ENCODE measurements around the gene MAP7. TPM values are rescaled to one million over a fixed set of nuclear protein-coding genes. Genes with fewer than 3 reads are reported as not detected.

Gene MAP7
- total and polyA plus RNA-seq, 4 donors, result 3.2 to 17.5 (median 8.3) TPM

GRCh38 chr6:136359851-136360250, 190.4 kb downstream of the MAP7 start:
- Histone ChIP-seq H3K9me3 (ENCODE audit: control insufficient read depth in 4 of 4, low read length in 3 of 4) (no peaks in the 10 kb centered on the region), H3K4me1 (ENCODE audit: control insufficient read depth in 4 of 4, insufficient read depth in 4 of 4, low read length in 3 of 4) (no peaks in the 10 kb centered on the region), H3K27me3 (ENCODE audit: control insufficient read depth in 4 of 4, insufficient read depth in 4 of 4, low read length in 3 of 4) (no peaks in the 10 kb centered on the region), H3K9ac (ENCODE audit: low read depth in 1 of 2, low read length in 2 of 2) (no peak overlapping the region), H3K36me3 (ENCODE audit: control insufficient read depth in 4 of 4, insufficient read depth in 3 of 4, low read depth in 1 of 4, low read length in 3 of 4) (peaks cover 6 to 31% (median 18%) of the 10 kb centered on the region in 4 donors), H3K27ac (ENCODE audit: low read depth in 1 of 2, low read length in 2 of 2) (no peak overlapping the region), H3K4me3 (ENCODE audit: low read depth in 1 of 3, low read length in 3 of 3) (no peak overlapping the region)
- DNase-seq (ENCODE audit: low spot score), result no peak
- no peak for TF ChIP-seq HNF4G (IDR thresholded peaks at IDR 0.05)
- TF ChIP-seq, protein P1, sequence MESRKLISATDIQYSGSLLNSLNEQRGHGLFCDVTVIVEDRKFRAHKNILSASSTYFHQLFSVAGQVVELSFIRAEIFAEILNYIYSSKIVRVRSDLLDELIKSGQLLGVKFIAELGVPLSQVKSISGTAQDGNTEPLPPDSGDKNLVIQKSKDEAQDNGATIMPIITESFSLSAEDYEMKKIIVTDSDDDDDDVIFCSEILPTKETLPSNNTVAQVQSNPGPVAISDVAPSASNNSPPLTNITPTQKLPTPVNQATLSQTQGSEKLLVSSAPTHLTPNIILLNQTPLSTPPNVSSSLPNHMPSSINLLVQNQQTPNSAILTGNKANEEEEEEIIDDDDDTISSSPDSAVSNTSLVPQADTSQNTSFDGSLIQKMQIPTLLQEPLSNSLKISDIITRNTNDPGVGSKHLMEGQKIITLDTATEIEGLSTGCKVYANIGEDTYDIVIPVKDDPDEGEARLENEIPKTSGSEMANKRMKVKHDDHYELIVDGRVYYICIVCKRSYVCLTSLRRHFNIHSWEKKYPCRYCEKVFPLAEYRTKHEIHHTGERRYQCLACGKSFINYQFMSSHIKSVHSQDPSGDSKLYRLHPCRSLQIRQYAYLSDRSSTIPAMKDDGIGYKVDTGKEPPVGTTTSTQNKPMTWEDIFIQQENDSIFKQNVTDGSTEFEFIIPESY (IDR thresholded peaks at IDR 0.05), result no peak
- TF ChIP-seq TAF1 (conservative IDR thresholded peaks at IDR 0.05), result no peak
- WGBS, result 88% methylated on average over 6 of the region's 6 CpGs

DNA sequence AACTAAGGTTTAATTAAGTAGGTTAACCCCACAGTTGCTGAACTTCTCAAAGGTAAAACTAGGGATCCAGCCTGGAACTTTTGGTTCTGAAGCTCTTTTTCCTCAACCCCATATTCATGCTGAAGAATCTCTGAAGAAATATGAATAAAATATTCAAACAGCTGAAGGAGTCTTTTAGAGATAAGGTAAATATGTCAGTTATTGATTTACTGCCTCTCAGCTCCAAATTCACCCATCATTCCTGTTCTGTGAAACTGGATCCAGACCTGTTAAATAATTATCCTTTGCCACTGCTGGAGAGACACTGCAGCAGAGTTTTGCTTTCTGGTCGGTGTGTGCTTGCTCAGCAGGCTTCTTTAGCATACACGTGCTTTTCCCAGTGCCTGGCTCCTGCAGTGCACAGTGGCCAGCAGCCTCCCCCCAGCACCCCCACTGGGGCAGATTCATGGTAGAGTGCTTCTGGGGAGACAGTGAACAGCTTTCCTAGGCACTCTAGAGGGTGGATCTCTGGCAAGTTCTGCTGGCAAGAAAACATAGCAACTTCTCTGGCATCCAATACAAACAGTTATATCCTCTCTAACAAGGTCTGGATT, 198.6 kb downstream of the MAP7 start:
- Histone ChIP-seq H3K4me3 (ENCODE audit: low read depth in 1 of 3, low read length in 3 of 3) (no peak overlapping the region), H3K27ac (ENCODE audit: low read depth in 1 of 2, low read length in 2 of 2) (no peak overlapping the region), H3K27me3 (ENCODE audit: control insufficient read depth in 4 of 4, insufficient read depth in 4 of 4, low read length in 3 of 4) (no peaks in the 10 kb centered on the region), H3K4me1 (ENCODE audit: control insufficient read depth in 4 of 4, insufficient read depth in 4 of 4, low read length in 3 of 4) (no peaks in the 10 kb centered on the region), H3K9ac (ENCODE audit: low read depth in 1 of 2, low read length in 2 of 2) (no peak overlapping the region), H3K9me3 (ENCODE audit: control insufficient read depth in 4 of 4, low read length in 3 of 4) (no peaks in the 10 kb centered on the region), H3K36me3 (ENCODE audit: control insufficient read depth in 4 of 4, insufficient read depth in 3 of 4, low read depth in 1 of 4, low read length in 3 of 4) (peaks cover 2 to 10% (median 5%) of the 10 kb centered on the region in 4 donors)
- 40% methylated on average over 2 of the region's 2 CpGs for WGBS
- no peak for TF ChIP-seq EGR1 (IDR thresholded peaks at IDR 0.05; ENCODE audit: low read depth in 2 of 2)
- TF ChIP-seq, protein P2, sequence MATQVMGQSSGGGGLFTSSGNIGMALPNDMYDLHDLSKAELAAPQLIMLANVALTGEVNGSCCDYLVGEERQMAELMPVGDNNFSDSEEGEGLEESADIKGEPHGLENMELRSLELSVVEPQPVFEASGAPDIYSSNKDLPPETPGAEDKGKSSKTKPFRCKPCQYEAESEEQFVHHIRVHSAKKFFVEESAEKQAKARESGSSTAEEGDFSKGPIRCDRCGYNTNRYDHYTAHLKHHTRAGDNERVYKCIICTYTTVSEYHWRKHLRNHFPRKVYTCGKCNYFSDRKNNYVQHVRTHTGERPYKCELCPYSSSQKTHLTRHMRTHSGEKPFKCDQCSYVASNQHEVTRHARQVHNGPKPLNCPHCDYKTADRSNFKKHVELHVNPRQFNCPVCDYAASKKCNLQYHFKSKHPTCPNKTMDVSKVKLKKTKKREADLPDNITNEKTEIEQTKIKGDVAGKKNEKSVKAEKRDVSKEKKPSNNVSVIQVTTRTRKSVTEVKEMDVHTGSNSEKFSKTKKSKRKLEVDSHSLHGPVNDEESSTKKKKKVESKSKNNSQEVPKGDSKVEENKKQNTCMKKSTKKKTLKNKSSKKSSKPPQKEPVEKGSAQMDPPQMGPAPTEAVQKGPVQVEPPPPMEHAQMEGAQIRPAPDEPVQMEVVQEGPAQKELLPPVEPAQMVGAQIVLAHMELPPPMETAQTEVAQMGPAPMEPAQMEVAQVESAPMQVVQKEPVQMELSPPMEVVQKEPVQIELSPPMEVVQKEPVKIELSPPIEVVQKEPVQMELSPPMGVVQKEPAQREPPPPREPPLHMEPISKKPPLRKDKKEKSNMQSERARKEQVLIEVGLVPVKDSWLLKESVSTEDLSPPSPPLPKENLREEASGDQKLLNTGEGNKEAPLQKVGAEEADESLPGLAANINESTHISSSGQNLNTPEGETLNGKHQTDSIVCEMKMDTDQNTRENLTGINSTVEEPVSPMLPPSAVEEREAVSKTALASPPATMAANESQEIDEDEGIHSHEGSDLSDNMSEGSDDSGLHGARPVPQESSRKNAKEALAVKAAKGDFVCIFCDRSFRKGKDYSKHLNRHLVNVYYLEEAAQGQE (IDR thresholded peaks at IDR 0.05), result no peak
- TF ChIP-seq HNF4A (conservative IDR thresholded peaks at IDR 0.05), result no peak
- no peak for TF ChIP-seq RAD21 (IDR thresholded peaks at IDR 0.05)
- TF ChIP-seq HNF4G (IDR thresholded peaks at IDR 0.05), result no peak
- TF ChIP-seq TAF1 (conservative IDR thresholded peaks at IDR 0.05), result no peak
- TF ChIP-seq, protein P3, sequence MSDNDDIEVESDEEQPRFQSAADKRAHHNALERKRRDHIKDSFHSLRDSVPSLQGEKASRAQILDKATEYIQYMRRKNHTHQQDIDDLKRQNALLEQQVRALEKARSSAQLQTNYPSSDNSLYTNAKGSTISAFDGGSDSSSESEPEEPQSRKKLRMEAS (IDR thresholded peaks at IDR 0.05), result no peak
- no peak for TF ChIP-seq FOXA2 (IDR thresholded peaks at IDR 0.05)
- no peak for TF ChIP-seq FOXA1 (IDR thresholded peaks at IDR 0.05)
- TF ChIP-seq RXRA (IDR thresholded peaks at IDR 0.05), result no peak
- TF ChIP-seq, protein P1 (IDR thresholded peaks at IDR 0.05), result no peak
- no peak for TF ChIP-seq CTCF (IDR thresholded peaks at IDR 0.05; ENCODE audit: low read depth, low read length, missing input control)
- TF ChIP-seq YY1 (IDR thresholded peaks at IDR 0.05), result no peak
- TF ChIP-seq GABPA (IDR thresholded peaks at IDR 0.05 in 1 of 2, conservative IDR thresholded peaks at IDR 0.05 in 1 of 2), result no peak
- TF ChIP-seq, protein P4, sequence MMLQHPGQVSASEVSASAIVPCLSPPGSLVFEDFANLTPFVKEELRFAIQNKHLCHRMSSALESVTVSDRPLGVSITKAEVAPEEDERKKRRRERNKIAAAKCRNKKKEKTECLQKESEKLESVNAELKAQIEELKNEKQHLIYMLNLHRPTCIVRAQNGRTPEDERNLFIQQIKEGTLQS (IDR thresholded peaks at IDR 0.05), result no peak
- no peak for DNase-seq (ENCODE audit: low spot score)
